ENCODE data around the gene KLK1.

DNA sequence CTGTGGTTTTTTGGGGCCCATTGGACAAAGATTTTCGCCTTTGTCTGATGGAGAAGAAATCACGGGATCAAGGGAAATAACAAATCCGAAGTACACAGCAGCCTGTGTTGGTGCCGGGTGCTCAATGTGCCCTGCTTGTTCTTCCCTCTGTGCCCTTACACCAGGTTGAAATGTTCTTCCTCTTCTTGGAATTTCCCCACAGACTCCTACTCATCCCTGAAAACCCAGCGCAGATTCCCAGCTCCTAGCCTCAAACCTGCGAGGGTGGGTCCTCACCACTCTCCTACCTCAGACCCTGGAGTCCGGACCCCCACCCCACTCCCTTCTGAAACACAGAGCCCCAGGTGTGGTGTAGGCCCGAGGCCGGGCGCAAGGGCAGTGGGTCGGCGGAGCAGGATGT lies 38.3 kb downstream of the KLK1 start:
- TF ChIP-seq HOXB5 (CRISPR knock-in tag; IDR thresholded peaks at IDR 0.05) (no peak), RFX5 (IDR thresholded peaks at IDR 0.05) (no peak), EP300 (IDR thresholded peaks at IDR 0.05) (no peak), POLR2A (IDR thresholded peaks at IDR 0.05; ENCODE audit: low read length) (no peak), NFE2L2 (conservative IDR thresholded peaks at IDR 0.05; ENCODE audit: low read length) (no peak), FOSB (CRISPR knock-in tag; IDR thresholded peaks at IDR 0.05) (no peak)
- TF ChIP-seq, protein P1, sequence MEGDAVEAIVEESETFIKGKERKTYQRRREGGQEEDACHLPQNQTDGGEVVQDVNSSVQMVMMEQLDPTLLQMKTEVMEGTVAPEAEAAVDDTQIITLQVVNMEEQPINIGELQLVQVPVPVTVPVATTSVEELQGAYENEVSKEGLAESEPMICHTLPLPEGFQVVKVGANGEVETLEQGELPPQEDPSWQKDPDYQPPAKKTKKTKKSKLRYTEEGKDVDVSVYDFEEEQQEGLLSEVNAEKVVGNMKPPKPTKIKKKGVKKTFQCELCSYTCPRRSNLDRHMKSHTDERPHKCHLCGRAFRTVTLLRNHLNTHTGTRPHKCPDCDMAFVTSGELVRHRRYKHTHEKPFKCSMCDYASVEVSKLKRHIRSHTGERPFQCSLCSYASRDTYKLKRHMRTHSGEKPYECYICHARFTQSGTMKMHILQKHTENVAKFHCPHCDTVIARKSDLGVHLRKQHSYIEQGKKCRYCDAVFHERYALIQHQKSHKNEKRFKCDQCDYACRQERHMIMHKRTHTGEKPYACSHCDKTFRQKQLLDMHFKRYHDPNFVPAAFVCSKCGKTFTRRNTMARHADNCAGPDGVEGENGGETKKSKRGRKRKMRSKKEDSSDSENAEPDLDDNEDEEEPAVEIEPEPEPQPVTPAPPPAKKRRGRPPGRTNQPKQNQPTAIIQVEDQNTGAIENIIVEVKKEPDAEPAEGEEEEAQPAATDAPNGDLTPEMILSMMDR (IDR thresholded peaks at IDR 0.05) = no peak
